ENCODE results near the gene FARS2. TPM values are rescaled to one million over a fixed set of nuclear protein-coding genes. Genes with fewer than 3 reads are reported as not detected.

The FARS2 gene
- total and polyA plus RNA-seq, 2 of the 13 experiments (the other 11 are each of a cell fraction or from before 2014, with no cell fraction given), result 15.4 to 26.0 TPM

DNA sequence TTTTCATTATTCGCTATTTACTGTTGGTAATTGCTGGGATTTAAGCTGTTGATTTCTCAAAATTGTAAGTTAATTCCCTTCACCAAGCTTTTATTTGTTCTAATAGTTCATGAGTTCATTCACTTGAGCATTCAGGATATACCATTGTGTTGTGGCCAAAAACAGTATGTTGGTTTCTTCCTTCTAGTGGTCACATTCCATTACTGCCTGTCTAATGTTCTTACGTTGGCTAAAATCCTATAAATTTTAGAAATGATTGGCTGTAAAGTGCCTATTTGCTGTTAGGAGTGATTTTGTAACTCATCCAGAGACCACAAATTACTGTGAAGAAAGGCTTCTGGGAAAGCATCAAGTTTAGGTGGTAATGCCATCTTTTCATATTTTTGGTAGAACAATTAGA is 76.3 kb downstream of the FARS2 start:
- no peak overlapping the region for H3K9ac ChIP-seq (ENCODE audit: insufficient read depth, low read depth, low read length)
- ATAC-seq (no peak), DNase-seq (ENCODE audit: low spot score) (no peak), FAIRE-seq (no peak)
- no peaks in the 10 kb centered on the region for H3K36me3 ChIP-seq (replicated peaks in 1 of 2; ENCODE audit: control insufficient read depth in 1 of 2, insufficient read depth in 2 of 2, low read length in 2 of 2)
- H3K79me2 ChIP-seq (ENCODE audit: insufficient read depth, low read length), result peaks cover 5% of the 10 kb centered on the region
- H3K27me3 ChIP-seq (ENCODE audit: control insufficient read depth in 1 of 2, insufficient read depth in 2 of 2, low read length in 2 of 2), result no peaks in the 10 kb centered on the region
- no peak overlapping the region for H2AFZ ChIP-seq (ENCODE audit: low read length)
- peaks cover 11% of the 10 kb centered on the region for H3K4me1 ChIP-seq (ENCODE audit: insufficient read depth, low read length)
- ChIA-PET POLR2A (no interaction called here), CTCF (ENCODE audit: low intra/inter-chr PET ratio, low total read pairs) (no interaction called here)
- H3K4me2 ChIP-seq (ENCODE audit: low read depth, low read length), result no peak overlapping the region
- no TSS peak for BruUV-seq (replicated peaks)
- in situ Hi-C loops (cut with HindIII; ENCODE audit: extremely low pct_ligation_motif_present, low pct_unique_long_range_greater_than_20kb) (no loop called here), intact Hi-C loops (cut with micrococcal nuclease; ENCODE audit: unreplicated experiment) (no loop called here)
- H3K9me3 ChIP-seq (ENCODE audit: low read length), result no peaks in the 10 kb centered on the region
- no peak overlapping the region for H3K27ac ChIP-seq (ENCODE audit: extremely low read length, insufficient read depth, low read length)
- H3K4me3 ChIP-seq (replicated peaks in 1 of 3; ENCODE audit: insufficient read depth in 1 of 3, low read depth in 2 of 3, low read length in 3 of 3), result no peak overlapping the region
- no peaks in the 10 kb centered on the region for H4K20me1 ChIP-seq (ENCODE audit: insufficient read depth, low read length)
- 95% methylated on average over 2 of the region's 2 CpGs for WGBS (ENCODE audit: low lambda C conversion rate)
- TF ChIP-seq, protein P1, sequence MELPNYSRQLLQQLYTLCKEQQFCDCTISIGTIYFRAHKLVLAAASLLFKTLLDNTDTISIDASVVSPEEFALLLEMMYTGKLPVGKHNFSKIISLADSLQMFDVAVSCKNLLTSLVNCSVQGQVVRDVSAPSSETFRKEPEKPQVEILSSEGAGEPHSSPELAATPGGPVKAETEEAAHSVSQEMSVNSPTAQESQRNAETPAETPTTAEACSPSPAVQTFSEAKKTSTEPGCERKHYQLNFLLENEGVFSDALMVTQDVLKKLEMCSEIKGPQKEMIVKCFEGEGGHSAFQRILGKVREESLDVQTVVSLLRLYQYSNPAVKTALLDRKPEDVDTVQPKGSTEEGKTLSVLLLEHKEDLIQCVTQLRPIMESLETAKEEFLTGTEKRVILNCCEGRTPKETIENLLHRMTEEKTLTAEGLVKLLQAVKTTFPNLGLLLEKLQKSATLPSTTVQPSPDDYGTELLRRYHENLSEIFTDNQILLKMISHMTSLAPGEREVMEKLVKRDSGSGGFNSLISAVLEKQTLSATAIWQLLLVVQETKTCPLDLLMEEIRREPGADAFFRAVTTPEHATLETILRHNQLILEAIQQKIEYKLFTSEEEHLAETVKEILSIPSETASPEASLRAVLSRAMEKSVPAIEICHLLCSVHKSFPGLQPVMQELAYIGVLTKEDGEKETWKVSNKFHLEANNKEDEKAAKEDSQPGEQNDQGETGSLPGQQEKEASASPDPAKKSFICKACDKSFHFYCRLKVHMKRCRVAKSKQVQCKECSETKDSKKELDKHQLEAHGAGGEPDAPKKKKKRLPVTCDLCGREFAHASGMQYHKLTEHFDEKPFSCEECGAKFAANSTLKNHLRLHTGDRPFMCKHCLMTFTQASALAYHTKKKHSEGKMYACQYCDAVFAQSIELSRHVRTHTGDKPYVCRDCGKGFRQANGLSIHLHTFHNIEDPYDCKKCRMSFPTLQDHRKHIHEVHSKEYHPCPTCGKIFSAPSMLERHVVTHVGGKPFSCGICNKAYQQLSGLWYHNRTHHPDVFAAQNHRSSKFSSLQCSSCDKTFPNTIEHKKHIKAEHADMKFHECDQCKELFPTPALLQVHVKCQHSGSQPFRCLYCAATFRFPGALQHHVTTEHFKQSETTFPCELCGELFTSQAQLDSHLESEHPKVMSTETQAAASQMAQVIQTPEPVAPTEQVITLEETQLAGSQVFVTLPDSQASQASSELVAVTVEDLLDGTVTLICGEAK (IDR thresholded peaks at IDR 0.05), result no peak
- TF ChIP-seq, protein P1 (CRISPR knock-in tag; IDR thresholded peaks at IDR 0.05), result no peak
- TF ChIP-seq, protein P2, sequence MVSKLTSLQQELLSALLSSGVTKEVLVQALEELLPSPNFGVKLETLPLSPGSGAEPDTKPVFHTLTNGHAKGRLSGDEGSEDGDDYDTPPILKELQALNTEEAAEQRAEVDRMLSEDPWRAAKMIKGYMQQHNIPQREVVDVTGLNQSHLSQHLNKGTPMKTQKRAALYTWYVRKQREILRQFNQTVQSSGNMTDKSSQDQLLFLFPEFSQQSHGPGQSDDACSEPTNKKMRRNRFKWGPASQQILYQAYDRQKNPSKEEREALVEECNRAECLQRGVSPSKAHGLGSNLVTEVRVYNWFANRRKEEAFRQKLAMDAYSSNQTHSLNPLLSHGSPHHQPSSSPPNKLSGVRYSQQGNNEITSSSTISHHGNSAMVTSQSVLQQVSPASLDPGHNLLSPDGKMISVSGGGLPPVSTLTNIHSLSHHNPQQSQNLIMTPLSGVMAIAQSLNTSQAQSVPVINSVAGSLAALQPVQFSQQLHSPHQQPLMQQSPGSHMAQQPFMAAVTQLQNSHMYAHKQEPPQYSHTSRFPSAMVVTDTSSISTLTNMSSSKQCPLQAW (CRISPR knock-in tag; IDR thresholded peaks at IDR 0.05), result no peak
- TF ChIP-seq, protein P3, sequence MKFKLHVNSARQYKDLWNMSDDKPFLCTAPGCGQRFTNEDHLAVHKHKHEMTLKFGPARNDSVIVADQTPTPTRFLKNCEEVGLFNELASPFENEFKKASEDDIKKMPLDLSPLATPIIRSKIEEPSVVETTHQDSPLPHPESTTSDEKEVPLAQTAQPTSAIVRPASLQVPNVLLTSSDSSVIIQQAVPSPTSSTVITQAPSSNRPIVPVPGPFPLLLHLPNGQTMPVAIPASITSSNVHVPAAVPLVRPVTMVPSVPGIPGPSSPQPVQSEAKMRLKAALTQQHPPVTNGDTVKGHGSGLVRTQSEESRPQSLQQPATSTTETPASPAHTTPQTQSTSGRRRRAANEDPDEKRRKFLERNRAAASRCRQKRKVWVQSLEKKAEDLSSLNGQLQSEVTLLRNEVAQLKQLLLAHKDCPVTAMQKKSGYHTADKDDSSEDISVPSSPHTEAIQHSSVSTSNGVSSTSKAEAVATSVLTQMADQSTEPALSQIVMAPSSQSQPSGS (CRISPR knock-in tag; IDR thresholded peaks at IDR 0.05), result no peak
- TF ChIP-seq KAT7 (CRISPR knock-in tag; IDR thresholded peaks at IDR 0.05; ENCODE audit: borderline replicate concordance) (no peak), SP5 (CRISPR knock-in tag; IDR thresholded peaks at IDR 0.05; ENCODE audit: borderline replicate concordance, low read depth) (no peak), GATAD2A (CRISPR knock-in tag; IDR thresholded peaks at IDR 0.05) (no peak), GABPB1 (CRISPR knock-in tag; IDR thresholded peaks at IDR 0.05) (no peak), ZKSCAN8 (CRISPR knock-in tag; IDR thresholded peaks at IDR 0.05; ENCODE audit: borderline replicate concordance) (no peak), ZNF124 (CRISPR knock-in tag; IDR thresholded peaks at IDR 0.05) (no peak), ZNF317 (CRISPR knock-in tag; IDR thresholded peaks at IDR 0.05) (no peak), AKAP8 (CRISPR knock-in tag; IDR thresholded peaks at IDR 0.05) (no peak), HMG20B (CRISPR knock-in tag; conservative IDR thresholded peaks at IDR 0.05) (no peak), MED13 (CRISPR knock-in tag; IDR thresholded peaks at IDR 0.05) (no peak)
- TF ChIP-seq, protein P4, sequence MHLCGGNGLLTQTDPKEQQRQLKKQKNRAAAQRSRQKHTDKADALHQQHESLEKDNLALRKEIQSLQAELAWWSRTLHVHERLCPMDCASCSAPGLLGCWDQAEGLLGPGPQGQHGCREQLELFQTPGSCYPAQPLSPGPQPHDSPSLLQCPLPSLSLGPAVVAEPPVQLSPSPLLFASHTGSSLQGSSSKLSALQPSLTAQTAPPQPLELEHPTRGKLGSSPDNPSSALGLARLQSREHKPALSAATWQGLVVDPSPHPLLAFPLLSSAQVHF (CRISPR knock-in tag; IDR thresholded peaks at IDR 0.05), result no peak

Data from HepG2 (cell line).